ENCODE measurements around the gene CCL15. TPM values are rescaled to one million over a fixed set of nuclear protein-coding genes. Genes with fewer than 3 reads are reported as not detected.

Gene CCL15
- total and polyA plus RNA-seq, 2 of the 13 experiments (the other 11 are each of a cell fraction or from before 2014, with no cell fraction given), result 29.2 to 45.9 TPM

DNA sequence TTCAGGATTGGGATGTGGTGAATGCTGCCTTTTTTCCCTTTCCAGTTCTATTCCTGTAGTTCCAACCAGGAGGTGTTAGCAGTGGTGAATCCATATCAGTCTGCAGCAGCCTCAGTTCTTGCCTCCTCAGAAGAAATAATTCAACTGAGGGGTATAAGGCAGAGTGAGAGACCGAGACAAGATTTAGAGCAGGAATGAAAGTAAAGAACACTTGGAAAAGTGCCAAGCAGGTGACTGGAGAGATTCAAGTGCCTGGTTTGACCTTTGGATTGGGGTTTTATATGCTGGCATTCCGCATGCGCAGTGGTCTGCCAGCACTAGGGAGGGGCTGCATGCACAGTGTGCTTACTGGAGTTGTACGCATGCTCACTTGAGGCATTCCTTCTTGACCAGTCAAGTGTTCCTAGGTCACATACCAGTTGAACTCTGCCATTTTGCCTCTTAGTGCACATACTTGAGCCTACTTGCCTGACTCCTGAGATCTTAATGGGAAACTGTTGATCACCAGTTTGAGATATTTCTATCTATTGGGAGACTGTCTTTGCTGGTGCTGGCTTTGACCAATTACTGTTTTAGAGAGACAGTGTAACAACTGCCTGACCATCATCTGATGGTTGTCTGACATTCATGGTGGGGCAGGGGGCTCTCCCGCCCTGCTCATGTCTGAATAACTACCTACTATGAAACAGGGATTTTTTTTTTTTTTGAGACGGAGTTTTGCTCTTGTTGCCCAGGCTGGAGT, 680 bp upstream of the CCL15 start (continued):
- TF ChIP-seq EEA1 (CRISPR knock-in tag; IDR thresholded peaks at IDR 0.05; ENCODE audit: borderline replicate concordance) (0 out of 2 replicates have a peak, but pooled peaks have one; percentile 41), KLF9 (CRISPR knock-in tag; IDR thresholded peaks at IDR 0.05; ENCODE audit: low read depth) (no peak), TARDBP (CRISPR knock-in tag; IDR thresholded peaks at IDR 0.05) (0 out of 2 replicates have a peak, but pooled peaks have one; percentile 25), ZUFSP (CRISPR knock-in tag; IDR thresholded peaks at IDR 0.05; ENCODE audit: borderline replicate concordance) (no peak), ZNF839 (CRISPR knock-in tag; IDR thresholded peaks at IDR 0.05; ENCODE audit: borderline replicate concordance) (no peak), ZNF746 (CRISPR knock-in tag; IDR thresholded peaks at IDR 0.05) (no peak), ZFP90 (CRISPR knock-in tag; IDR thresholded peaks at IDR 0.05; ENCODE audit: borderline replicate concordance) (peak; percentile 53; the same call in 1 of the 2 replicates), PHF8 (CRISPR knock-in tag; IDR thresholded peaks at IDR 0.05) (peak; percentile 35; the same call in 1 of the 2 replicates), GPN1 (CRISPR knock-in tag; IDR thresholded peaks at IDR 0.05; ENCODE audit: borderline replicate concordance) (no peak), ARNT (IDR thresholded peaks at IDR 0.05) (no peak), CTCF (CRISPR knock-in tag; IDR thresholded peaks at IDR 0.05) (no peak), MEIS2 (CRISPR knock-in tag; IDR thresholded peaks at IDR 0.05) (no peak), ZNF331 (CRISPR knock-in tag; IDR thresholded peaks at IDR 0.05) (peak; percentile 57; the same call in 1 of the 2 replicates), KLF16 (CRISPR knock-in tag; IDR thresholded peaks at IDR 0.05) (0 out of 4 replicates have a peak, but pooled peaks of 1 of the 2 experiments have one; percentile 20), RBM22 (optimal IDR thresholded peaks at IDR 0.05; ENCODE audit: low read length) (no peak), ZNF17 (CRISPR knock-in tag; IDR thresholded peaks at IDR 0.05) (no peak), ZNF83 (CRISPR knock-in tag; IDR thresholded peaks at IDR 0.05; ENCODE audit: borderline replicate concordance) (no peak)
- TF ChIP-seq, protein P1, sequence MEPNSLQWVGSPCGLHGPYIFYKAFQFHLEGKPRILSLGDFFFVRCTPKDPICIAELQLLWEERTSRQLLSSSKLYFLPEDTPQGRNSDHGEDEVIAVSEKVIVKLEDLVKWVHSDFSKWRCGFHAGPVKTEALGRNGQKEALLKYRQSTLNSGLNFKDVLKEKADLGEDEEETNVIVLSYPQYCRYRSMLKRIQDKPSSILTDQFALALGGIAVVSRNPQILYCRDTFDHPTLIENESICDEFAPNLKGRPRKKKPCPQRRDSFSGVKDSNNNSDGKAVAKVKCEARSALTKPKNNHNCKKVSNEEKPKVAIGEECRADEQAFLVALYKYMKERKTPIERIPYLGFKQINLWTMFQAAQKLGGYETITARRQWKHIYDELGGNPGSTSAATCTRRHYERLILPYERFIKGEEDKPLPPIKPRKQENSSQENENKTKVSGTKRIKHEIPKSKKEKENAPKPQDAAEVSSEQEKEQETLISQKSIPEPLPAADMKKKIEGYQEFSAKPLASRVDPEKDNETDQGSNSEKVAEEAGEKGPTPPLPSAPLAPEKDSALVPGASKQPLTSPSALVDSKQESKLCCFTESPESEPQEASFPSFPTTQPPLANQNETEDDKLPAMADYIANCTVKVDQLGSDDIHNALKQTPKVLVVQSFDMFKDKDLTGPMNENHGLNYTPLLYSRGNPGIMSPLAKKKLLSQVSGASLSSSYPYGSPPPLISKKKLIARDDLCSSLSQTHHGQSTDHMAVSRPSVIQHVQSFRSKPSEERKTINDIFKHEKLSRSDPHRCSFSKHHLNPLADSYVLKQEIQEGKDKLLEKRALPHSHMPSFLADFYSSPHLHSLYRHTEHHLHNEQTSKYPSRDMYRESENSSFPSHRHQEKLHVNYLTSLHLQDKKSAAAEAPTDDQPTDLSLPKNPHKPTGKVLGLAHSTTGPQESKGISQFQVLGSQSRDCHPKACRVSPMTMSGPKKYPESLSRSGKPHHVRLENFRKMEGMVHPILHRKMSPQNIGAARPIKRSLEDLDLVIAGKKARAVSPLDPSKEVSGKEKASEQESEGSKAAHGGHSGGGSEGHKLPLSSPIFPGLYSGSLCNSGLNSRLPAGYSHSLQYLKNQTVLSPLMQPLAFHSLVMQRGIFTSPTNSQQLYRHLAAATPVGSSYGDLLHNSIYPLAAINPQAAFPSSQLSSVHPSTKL (CRISPR knock-in tag; IDR thresholded peaks at IDR 0.05), result peak; percentile 62; the same call in 1 of the 2 replicates
- TF ChIP-seq, protein P2, sequence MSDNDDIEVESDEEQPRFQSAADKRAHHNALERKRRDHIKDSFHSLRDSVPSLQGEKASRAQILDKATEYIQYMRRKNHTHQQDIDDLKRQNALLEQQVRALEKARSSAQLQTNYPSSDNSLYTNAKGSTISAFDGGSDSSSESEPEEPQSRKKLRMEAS (IDR thresholded peaks at IDR 0.05), result peak; percentile 48; the same call in 1 of the 2 replicates
- TF ChIP-seq, protein P3, sequence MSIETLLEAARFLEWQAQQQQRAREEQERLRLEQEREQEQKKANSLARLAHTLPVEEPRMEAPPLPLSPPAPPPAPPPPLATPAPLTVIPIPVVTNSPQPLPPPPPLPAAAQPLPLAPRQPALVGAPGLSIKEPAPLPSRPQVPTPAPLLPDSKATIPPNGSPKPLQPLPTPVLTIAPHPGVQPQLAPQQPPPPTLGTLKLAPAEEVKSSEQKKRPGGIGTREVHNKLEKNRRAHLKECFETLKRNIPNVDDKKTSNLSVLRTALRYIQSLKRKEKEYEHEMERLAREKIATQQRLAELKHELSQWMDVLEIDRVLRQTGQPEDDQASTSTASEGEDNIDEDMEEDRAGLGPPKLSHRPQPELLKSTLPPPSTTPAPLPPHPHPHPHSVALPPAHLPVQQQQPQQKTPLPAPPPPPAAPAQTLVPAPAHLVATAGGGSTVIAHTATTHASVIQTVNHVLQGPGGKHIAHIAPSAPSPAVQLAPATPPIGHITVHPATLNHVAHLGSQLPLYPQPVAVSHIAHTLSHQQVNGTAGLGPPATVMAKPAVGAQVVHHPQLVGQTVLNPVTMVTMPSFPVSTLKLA (IDR thresholded peaks at IDR 0.05), result peak; percentile 8; the same call in 1 of the 2 replicates
